Colonic mucosa (tissue), 4 donors: Measurements from ENCODE around the gene PTCRA. TPM values are rescaled to one million over a fixed set of nuclear protein-coding genes. Genes with fewer than 3 reads are reported as not detected.
"Not testable (repeated sequence)": the region's sequence is repeated elsewhere in the genome, so short reads cannot be mapped to it uniquely, and the experiment has no call there.

Source experiments
- DNase-seq: peaks from one replicate; pipeline ENCODE4 v3.0.0-alpha.2; 2020
- H3K27ac ChIP-seq: fragments of 200-600 bp; one replicate; pipeline ENCODE4 v1.8.0; 2021
- H3K27me3 ChIP-seq: fragments of 200-600 bp; one replicate; pipeline ENCODE4 v1.8.0; 2021
- H3K36me3 ChIP-seq: fragments of 200-600 bp; one replicate; pipeline ENCODE4 v1.8.0; 2021
- H3K4me1 ChIP-seq: fragments of 200-600 bp; one replicate; pipeline ENCODE4 v1.8.0; 2021; ENCODE audit warnings: mild to moderate bottlenecking
- H3K4me3 ChIP-seq: fragments of 200-600 bp; one replicate; pipeline ENCODE4 v1.8.0; 2021
- H3K9ac ChIP-seq, 2 donors: one replicate each; pipeline ENCODE4 v1.7.0; 2013; ENCODE audit warnings: control low read depth in 2 of 2, low read depth in 2 of 2, low read length in 2 of 2
- H3K9me3 ChIP-seq: fragments of 200-600 bp; one replicate; pipeline ENCODE4 v1.8.0; 2021
- CTCF ChIP-seq: fragments of 200-600 bp; IDR thresholded peaks from one replicate; pipeline ENCODE4 v1.8.0; 2022; ENCODE audit warnings: antibody characterized with exemption, mild to moderate bottlenecking
- intact Hi-C: fragments of 100-400 bp; cut with DNase I; formaldehyde crosslinking; loops from one replicate; pipeline ENCODE4 v1.14.1; 2022
- total RNA-seq, 2 donors: library from RNA; stranded (reverse); fragmentation: NEBNext Ultra II Directional in 1 of 2; extraction: Animal tissue kit (Norgen Biotek cat#: 25700) in 1 of 2; gene quantifications; one replicate each; pipeline ENCODE4 v1.2.1, GENCODE V29; 2021
- donor health status: healthy.
- donor health status: DM: no; HTN: no; CAD: no.
- donor health status: DM: no; HTN: no; CAD: no.

Gene PTCRA
- total RNA-seq, 2 donors from 2014 or later = not detected

GRCh38 chr6:42890311-42891198 lies 25.3 kb upstream of the PTCRA start:
- intact Hi-C loops = no loop called here

GRCh38 chr6:42891199-42891722 lies 24.6 kb upstream of the PTCRA start:
- no peak for DNase-seq
- Histone ChIP-seq H3K27ac (peak overlapping the region; percentile 92), H3K9ac (peak overlapping the region; percentile 91 to 97), H3K27me3 (no peaks in the 10 kb centered on the region), H3K36me3 (no peaks in the 10 kb centered on the region), H3K4me1 (peaks cover 4% of the 10 kb centered on the region), H3K9me3 (no peaks in the 10 kb centered on the region), H3K4me3 (peak overlapping the region; percentile 84)
- intact Hi-C loops = no loop called here
- TF ChIP-seq CTCF = no peak

More at GRCh38 chr6:42890311-42891198, 25.3 kb upstream of the PTCRA start:
- Histone ChIP-seq H3K4me3 (peak overlapping the region; percentile 84), H3K9ac (peak overlapping the region; percentile 91 to 97), H3K9me3 (no peaks in the 10 kb centered on the region), H3K4me1 (peaks cover 4% of the 10 kb centered on the region), H3K36me3 (no peaks in the 10 kb centered on the region), H3K27me3 (no peaks in the 10 kb centered on the region), H3K27ac (peak overlapping the region; percentile 92)
- peak; percentile 96 for DNase-seq
- no peak for TF ChIP-seq CTCF

- H3K9ac ChIP-seq, H3K4me1 ChIP-seq, H3K36me3 ChIP-seq, H3K4me3 ChIP-seq, H3K27me3 ChIP-seq, intact Hi-C loops, H3K27ac ChIP-seq, H3K9me3 ChIP-seq, DNase-seq: not testable (repeated sequence)
These were observed 21.6 kb upstream of the PTCRA start for GRCh38 chr6:42894041-42894828.

- no peak for DNase-seq
- Histone ChIP-seq H3K27me3 (no peaks in the 10 kb centered on the region), H3K36me3 (no peaks in the 10 kb centered on the region), H3K4me3 (no peak overlapping the region), H3K9ac (no peak overlapping the region), H3K4me1 (no peaks in the 10 kb centered on the region), H3K27ac (no peak overlapping the region), H3K9me3 (no peaks in the 10 kb centered on the region)
- intact Hi-C loops = no loop called here
- TF ChIP-seq CTCF = no peak
These were observed 19.6 kb upstream of the PTCRA start for GRCh38 chr6:42896178-42896719.

- Histone ChIP-seq H3K27me3 (no peaks in the 10 kb centered on the region), H3K9ac (no peak overlapping the region), H3K9me3 (no peaks in the 10 kb centered on the region), H3K4me3 (no peak overlapping the region), H3K27ac (no peak overlapping the region), H3K36me3 (no peaks in the 10 kb centered on the region), H3K4me1 (no peaks in the 10 kb centered on the region)
- TF ChIP-seq CTCF = peak; percentile 75
- intact Hi-C loops = no loop called here
- peak; percentile 84 for DNase-seq
These were observed 16.9 kb upstream of the PTCRA start for GRCh38 chr6:42898891-42899361.
